Right cardiac atrium (tissue), 5 donors: Measurements from ENCODE around the gene TSPO2. TPM values are rescaled to one million over a fixed set of nuclear protein-coding genes. Genes with fewer than 3 reads are reported as not detected.
"Not testable (repeated sequence)": the region's sequence is repeated elsewhere in the genome, so short reads cannot be mapped to it uniquely, and the experiment has no call there.

Experiments
- ATAC-seq, 2 donors: fragments of 200-7000 bp; cut with Tn5 transposase; one replicate each; pipeline versions ENCODE4 v1.8.0 to v1.9.1; 2020; ENCODE audit warnings: moderate library complexity in 2 of 2, mild to moderate bottlenecking in 1 of 2
- DNase-seq, 3 donors: peaks; one replicate each; pipeline ENCODE4 v3.0.0-alpha.2; 2020
- H3K27ac ChIP-seq: one replicate; pipeline ENCODE4 v1.5.1; 2013; ENCODE audit warnings: mild to moderate bottlenecking, low read length, control low read depth, moderate library complexity
- H3K27me3 ChIP-seq: one replicate; pipeline ENCODE4 v1.6.1; 2013; ENCODE audit not compliant: control insufficient read depth, insufficient read depth
- H3K4me1 ChIP-seq: one replicate; pipeline ENCODE4 v1.6.1; 2013; ENCODE audit warnings: low read length; ENCODE audit not compliant: control insufficient read depth, insufficient read depth
- H3K4me3 ChIP-seq: one replicate; pipeline ENCODE4 v1.5.1; 2013; ENCODE audit warnings: low read length, control low read depth
- H3K9me3 ChIP-seq: one replicate; pipeline ENCODE4 v1.6.1; 2013; ENCODE audit warnings: low read length; ENCODE audit not compliant: control insufficient read depth
- WGBS: extraction: QIAGEN DNeasy Blood & Tissue Kit; methylation state at CpG from one replicate; pipeline ENCODE4 v1.1.7; 2013; 5-methylcytosine and 5-hydroxymethylcytosine counted together
- intact Hi-C, 4 donors: fragments of 100-400 bp; cut with DNase I; formaldehyde crosslinking; loops; one replicate each; pipeline versions ENCODE4 v1.11.0 to v1.14.0; 2022 to 2023
- polyA plus RNA-seq: library from polyadenylated mRNA; stranded (reverse); fragments of 200-250 nt; gene quantifications from one replicate; pipeline ENCODE4 v1.2.3, GENCODE V29; 2013
- total RNA-seq, 4 donors: library from RNA; stranded (reverse); fragmentation: NEBNext Ultra II Directional; extraction: Animal tissue kit (Norgen Biotek cat#: 25700); gene quantifications; one replicate each; pipeline ENCODE4 v1.2.1, GENCODE V29; 2021
- donor health status: healthy with polysubstance abuse.
- donor health status: DM: no; HTN: yes; CAD: no.
- donor health status: DM: no; HTN: no; CAD: no.
- donor health status: DM: no; HTN: yes; CAD: no; lungs with severe emphysema.
- donor health status: DM: yes; HTN: yes; CAD: no.

The TSPO2 gene
- total and polyA plus RNA-seq, 5 donors: not detected

GRCh38 chr6:41008011-41008410 lies 34.3 kb upstream of the TSPO2 start:
- peaks cover 2% of the 10 kb centered on the region for H3K4me1 ChIP-seq
- no peak overlapping the region for H3K4me3 ChIP-seq
- 90% methylated on average over 3 of the region's 3 CpGs for WGBS
- H3K27ac ChIP-seq: no peak overlapping the region
- no peaks in the 10 kb centered on the region for H3K27me3 ChIP-seq
- DNase-seq (no peak), ATAC-seq (no peak)
- intact Hi-C loops: loop anchor here in 3 of 4 donors (5.0 to 10.0 kb wide), 3 partner anchors 54 to 59 kb away; no protein-coding TSS in a partner anchor
- no peaks in the 10 kb centered on the region for H3K9me3 ChIP-seq

GRCh38 chr6:41009669-41010068 lies 32.6 kb upstream of the TSPO2 start:
- WGBS: 96% methylated on average over 1 of the region's 1 CpG
- Histone ChIP-seq H3K27me3 (no peaks in the 10 kb centered on the region), H3K4me3 (no peak overlapping the region), H3K4me1 (peaks cover 2% of the 10 kb centered on the region), H3K27ac (no peak overlapping the region), H3K9me3 (no peaks in the 10 kb centered on the region)
- DNase-seq (no peak), ATAC-seq (no peak)
- intact Hi-C loops: loop anchor here in 3 of 4 donors (5.0 to 10.0 kb wide), 3 partner anchors 53 to 58 kb away; no protein-coding TSS in a partner anchor

- intact Hi-C loops: no loop called here
- H3K4me3 ChIP-seq: no peak overlapping the region
- DNase-seq: no peak
- no peaks in the 10 kb centered on the region for H3K27me3 ChIP-seq
- 85% methylated on average over 2 of the region's 2 CpGs for WGBS
- peaks cover 2% of the 10 kb centered on the region for H3K4me1 ChIP-seq
- H3K9me3 ChIP-seq: no peaks in the 10 kb centered on the region
- no peak for ATAC-seq
- no peak overlapping the region for H3K27ac ChIP-seq
Observed at GRCh38 chr6:41011673-41012072, 30.6 kb upstream of the TSPO2 start.

GRCh38 chr6:41013466-41014153 lies 28.7 kb upstream of the TSPO2 start:
- ATAC-seq (no peak), DNase-seq (no peak)
- Histone ChIP-seq H3K9me3 (no peaks in the 10 kb centered on the region), H3K4me1 (peaks cover 2% of the 10 kb centered on the region), H3K4me3 (no peak overlapping the region), H3K27me3 (no peaks in the 10 kb centered on the region), H3K27ac (no peak overlapping the region)
- intact Hi-C loops: no loop called here
- WGBS: 91% methylated on average over 5 of the region's 5 CpGs

GRCh38 chr6:41014780-41015179 lies 27.5 kb upstream of the TSPO2 start:
- Histone ChIP-seq H3K4me1 (peaks cover 2% of the 10 kb centered on the region), H3K27me3 (no peaks in the 10 kb centered on the region), H3K4me3 (no peak overlapping the region), H3K9me3 (no peaks in the 10 kb centered on the region), H3K27ac (no peak overlapping the region)
- ATAC-seq: no peak
- WGBS: 68% methylated on average over 4 of the region's 4 CpGs
- intact Hi-C loops: no loop called here
- no peak for DNase-seq

GRCh38 chr6:41015860-41016259 lies 26.4 kb upstream of the TSPO2 start:
- H3K9me3 ChIP-seq, H3K4me3 ChIP-seq, H3K27ac ChIP-seq, DNase-seq, ATAC-seq, H3K27me3 ChIP-seq, intact Hi-C loops, H3K4me1 ChIP-seq: not testable (repeated sequence)
- WGBS: 97% methylated on average over 4 of the region's 5 CpGs

GRCh38 chr6:41017663-41018062 lies 24.6 kb upstream of the TSPO2 start:
- intact Hi-C loops: no loop called here
- ATAC-seq: no peak
- H3K4me1 ChIP-seq: no peaks in the 10 kb centered on the region
- 96% methylated on average over 1 of the region's 1 CpG for whole genome bisulfite sequencing
- H3K27me3 ChIP-seq: no peaks in the 10 kb centered on the region
- H3K9me3 ChIP-seq: no peaks in the 10 kb centered on the region
- no peak overlapping the region for H3K27ac ChIP-seq
- no peak overlapping the region for H3K4me3 ChIP-seq
- no peak for DNase-seq

GRCh38 chr6:41021832-41022231 lies 20.4 kb upstream of the TSPO2 start:
- 79% methylated on average over 3 of the region's 3 CpGs for WGBS
- Histone ChIP-seq H3K9me3 (no peaks in the 10 kb centered on the region), H3K4me3 (no peak overlapping the region), H3K4me1 (no peaks in the 10 kb centered on the region), H3K27me3 (no peaks in the 10 kb centered on the region), H3K27ac (no peak overlapping the region)
- DNase-seq (no peak), ATAC-seq (peak in 1 of 2 donors; percentile 73)
- intact Hi-C loops: loop anchor here in 3 of 4 donors (5.0 to 10.0 kb wide), 2 partner anchors 125 to 127 kb away; no protein-coding TSS in a partner anchor

- Histone ChIP-seq H3K4me1 (no peaks in the 10 kb centered on the region), H3K9me3 (no peaks in the 10 kb centered on the region), H3K27ac (no peak overlapping the region), H3K4me3 (no peak overlapping the region), H3K27me3 (no peaks in the 10 kb centered on the region)
- intact Hi-C loops: loop anchor here in 3 of 4 donors (5.0 to 10.0 kb wide), 2 partner anchors 125 to 127 kb away; no protein-coding TSS in a partner anchor
- DNase-seq: no peak
- ATAC-seq: no peak
Observed at GRCh38 chr6:41022294-41022693, 20.0 kb upstream of the TSPO2 start.

GRCh38 chr6:41023114-41023513 lies 19.2 kb upstream of the TSPO2 start:
- intact Hi-C loops: loop anchor here in 3 of 4 donors (5.0 to 10.0 kb wide), 2 partner anchors 126 to 128 kb away; no protein-coding TSS in a partner anchor
- no peak for ATAC-seq

GRCh38 chr6:41025966-41026530 lies 16.2 kb upstream of the TSPO2 start:
- intact Hi-C loops: loop anchor here in 2 of 4 donors (10.0 kb wide), 1 partner anchor 131 kb away; no protein-coding TSS in a partner anchor
- Histone ChIP-seq H3K4me1 (no peaks in the 10 kb centered on the region), H3K9me3 (no peaks in the 10 kb centered on the region), H3K4me3 (no peak overlapping the region), H3K27me3 (no peaks in the 10 kb centered on the region), H3K27ac (no peak overlapping the region)
- no peak for DNase-seq
- 77% methylated on average over 3 of the region's 3 CpGs for whole genome bisulfite sequencing
- no peak for ATAC-seq

More at GRCh38 chr6:41023114-41023513, 19.2 kb upstream of the TSPO2 start:
- no peak for DNase-seq
- H3K9me3 ChIP-seq: no peaks in the 10 kb centered on the region
- no peaks in the 10 kb centered on the region for H3K27me3 ChIP-seq
- H3K4me1 ChIP-seq: no peaks in the 10 kb centered on the region
- no peak overlapping the region for H3K27ac ChIP-seq
- H3K4me3 ChIP-seq: no peak overlapping the region
- 92% methylated on average over 3 of the region's 3 CpGs for WGBS
